Uterine smooth muscle cell (primary cell): ENCODE measurements around the gene TACR3. TPM values are rescaled to one million over a fixed set of nuclear protein-coding genes. Genes with fewer than 3 reads are reported as not detected.

Experiments
- total RNA-seq: library from RNA; depleted of rRNA; stranded (reverse); fragments of >200 nt; gene quantifications from 2 replicates; pipeline ENCODE4 v1.2.3, GENCODE V29; 2014

TACR3 gene, protein sequence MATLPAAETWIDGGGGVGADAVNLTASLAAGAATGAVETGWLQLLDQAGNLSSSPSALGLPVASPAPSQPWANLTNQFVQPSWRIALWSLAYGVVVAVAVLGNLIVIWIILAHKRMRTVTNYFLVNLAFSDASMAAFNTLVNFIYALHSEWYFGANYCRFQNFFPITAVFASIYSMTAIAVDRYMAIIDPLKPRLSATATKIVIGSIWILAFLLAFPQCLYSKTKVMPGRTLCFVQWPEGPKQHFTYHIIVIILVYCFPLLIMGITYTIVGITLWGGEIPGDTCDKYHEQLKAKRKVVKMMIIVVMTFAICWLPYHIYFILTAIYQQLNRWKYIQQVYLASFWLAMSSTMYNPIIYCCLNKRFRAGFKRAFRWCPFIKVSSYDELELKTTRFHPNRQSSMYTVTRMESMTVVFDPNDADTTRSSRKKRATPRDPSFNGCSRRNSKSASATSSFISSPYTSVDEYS
- under 0.01 and 0.22 TPM in 2 replicates for total RNA-seq

DNA sequence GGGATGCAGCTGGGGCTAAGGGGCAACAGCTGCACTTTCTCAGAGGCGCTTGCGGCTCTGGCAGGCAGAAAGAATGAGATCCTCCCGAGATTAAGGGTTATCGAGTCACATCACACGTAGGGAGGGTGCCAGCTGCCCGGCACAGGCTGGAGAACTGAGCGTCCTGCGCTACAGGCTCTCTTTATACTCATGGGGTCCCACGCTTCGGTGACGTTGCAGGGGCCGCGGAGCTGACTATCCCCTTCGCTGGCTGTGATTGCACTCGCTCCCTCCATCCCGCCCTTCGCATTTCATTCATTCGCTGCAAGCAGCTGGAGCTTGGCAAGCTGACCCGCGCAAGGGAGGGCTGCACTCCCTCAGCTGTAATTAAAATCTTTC, at the start of gene TACR3:
TACR3 (minus strand) TSS at position 156 of the 378 bp plus-strand sequence. CDS start 310 bp downstream, outside the sequence.

